IPS-11a (cell line): ENCODE data around the gene C6orf62.
A peak's percentile ranks its signal among the peaks of the same experiment; 100 is the strongest.
"Not testable (repeated sequence)": the region's sequence is repeated elsewhere in the genome, so short reads cannot be mapped to it uniquely, and the experiment has no call there.

ENCODE experiments used
- H3K4me3 ChIP-seq: one replicate; pipeline ENCODE4 v1.5.1; 2013; ENCODE audit warnings: low read depth, low read length, control low read depth

Gene C6orf62

DNA sequence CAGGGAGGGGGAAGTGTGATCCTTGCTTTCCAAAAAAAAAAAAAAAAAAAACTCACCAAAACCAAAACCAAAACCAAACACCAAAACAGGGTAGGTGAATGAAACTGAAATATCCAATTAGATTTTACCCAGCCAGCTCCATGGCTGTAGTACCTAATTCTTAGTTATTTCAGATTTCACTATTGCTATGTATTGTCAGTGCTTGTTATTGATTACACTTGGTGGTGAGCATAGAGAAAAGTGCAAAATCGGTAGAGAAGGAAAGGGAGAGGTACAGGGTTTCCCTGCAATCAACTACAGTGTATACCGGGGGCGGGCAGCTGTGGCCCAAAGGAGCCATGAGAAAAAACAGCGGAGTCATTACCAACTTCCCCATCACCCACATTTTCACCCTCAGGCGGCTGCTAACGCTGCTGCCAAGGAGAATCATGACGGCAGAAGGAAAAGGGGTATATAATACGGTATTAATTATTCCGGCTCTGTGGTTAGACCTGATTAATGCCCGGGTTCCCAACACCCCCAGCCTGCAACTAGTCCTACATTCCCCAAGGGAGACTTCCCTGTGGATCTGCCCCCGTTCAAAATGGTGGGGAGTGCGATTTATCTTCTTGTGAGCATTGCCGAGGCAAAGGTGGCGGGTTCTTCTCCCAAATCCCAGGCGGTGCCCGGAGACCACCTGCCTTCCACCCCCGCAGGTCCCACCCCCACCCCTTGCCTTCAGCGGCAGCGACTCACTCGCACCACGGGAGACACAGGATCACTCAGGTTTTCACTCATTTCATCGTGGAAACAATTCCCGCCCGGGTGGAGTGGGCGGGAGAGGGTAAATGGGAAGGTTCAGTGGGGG lies at the start of gene C6orf62:
Gene C6orf62 (minus strand): TSS at position 30 of the 847 bp plus-strand sequence. CDS start 486 bp downstream, outside the sequence.
- H3K4me3 ChIP-seq, result peak within 1 kb of the TSS; percentile 92

DNA sequence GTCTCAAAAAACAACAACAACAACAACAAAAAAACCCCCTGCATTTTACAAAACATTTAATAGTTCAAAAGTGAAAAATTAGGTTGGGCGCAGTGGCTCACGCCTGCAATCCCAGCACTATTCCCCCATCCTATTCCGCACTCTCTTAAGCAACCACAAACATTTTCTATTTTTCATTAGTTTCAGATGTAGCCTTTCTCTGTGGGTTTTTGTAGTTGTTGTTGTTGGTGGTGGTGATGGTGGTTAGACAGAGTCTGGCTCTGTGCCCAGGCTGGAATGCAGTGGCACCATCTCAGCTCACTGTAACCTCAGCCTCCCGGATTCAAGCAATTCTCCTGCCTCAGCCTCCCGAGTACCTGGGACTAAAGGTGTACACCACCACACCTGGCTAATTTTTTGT lies 49.4 kb upstream of the C6orf62 start:
- no peak overlapping the region for H3K4me3 ChIP-seq

DNA sequence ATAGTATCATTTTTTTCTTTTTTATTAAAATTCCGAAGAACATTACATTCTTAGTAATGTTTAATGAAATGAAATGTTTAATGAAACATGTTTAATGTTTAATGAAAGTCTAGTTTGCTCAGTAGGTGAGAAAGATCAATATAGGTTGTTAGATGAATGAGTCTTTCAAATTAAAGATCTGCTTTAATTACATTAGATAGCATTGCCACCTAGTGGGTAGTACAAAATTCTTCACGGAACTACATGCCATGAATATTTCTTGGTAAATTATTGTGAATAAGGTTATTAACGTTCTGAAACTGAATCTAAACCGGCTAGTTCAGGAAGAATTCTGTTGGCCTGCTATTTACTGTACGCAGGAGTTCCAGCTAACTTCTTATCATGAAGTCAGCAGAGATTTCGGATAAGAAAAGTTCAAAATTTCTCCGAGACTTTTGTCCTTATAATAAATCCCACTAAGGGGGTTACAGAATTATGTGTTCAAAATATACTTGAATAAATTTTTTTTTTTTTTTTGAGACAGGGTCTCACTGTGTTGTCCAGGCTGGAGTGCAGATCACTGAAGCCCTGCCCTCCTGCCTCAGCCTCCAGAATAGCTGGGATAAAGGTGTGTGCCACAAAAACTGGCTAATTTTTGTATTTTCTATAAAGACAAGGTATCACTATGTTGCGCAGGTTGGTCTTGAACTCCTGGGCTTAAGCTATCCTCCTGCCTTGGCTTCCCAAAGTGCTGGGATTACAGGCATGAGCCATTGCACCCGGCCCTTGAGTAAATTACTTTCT lies 47.9 kb upstream of the C6orf62 start:
- H3K4me3 ChIP-seq, result no peak overlapping the region

DNA sequence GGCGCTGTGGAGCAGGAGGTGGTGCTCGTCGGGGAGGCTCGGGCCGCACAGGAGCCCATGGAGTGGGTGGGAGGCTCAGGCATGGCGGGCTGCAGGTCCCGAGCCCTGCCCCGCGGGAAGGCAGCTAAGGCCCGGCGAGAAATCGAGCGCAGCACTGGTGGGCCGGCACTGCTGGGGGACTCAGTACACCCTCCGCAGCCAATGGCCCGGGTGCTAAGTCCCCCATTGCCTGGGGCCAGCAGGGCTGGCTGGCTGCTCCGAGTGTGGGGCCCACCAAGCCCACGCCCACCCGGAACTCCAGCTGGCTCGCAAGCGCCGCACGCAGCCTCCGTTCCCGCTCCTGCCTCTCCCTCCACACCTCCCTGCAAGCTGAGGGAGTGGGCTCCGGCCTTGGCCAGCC lies 47.0 kb upstream of the C6orf62 start:
- H3K4me3 ChIP-seq, result not testable (repeated sequence)

- H3K4me3 ChIP-seq, result not testable (repeated sequence)
These were observed 46.2 kb upstream of the C6orf62 start for GRCh38 chr6:24764833-24765828.

GRCh38 chr6:24763578-24763977 lies 44.6 kb upstream of the C6orf62 start:
- H3K4me3 ChIP-seq, result no peak overlapping the region

DNA sequence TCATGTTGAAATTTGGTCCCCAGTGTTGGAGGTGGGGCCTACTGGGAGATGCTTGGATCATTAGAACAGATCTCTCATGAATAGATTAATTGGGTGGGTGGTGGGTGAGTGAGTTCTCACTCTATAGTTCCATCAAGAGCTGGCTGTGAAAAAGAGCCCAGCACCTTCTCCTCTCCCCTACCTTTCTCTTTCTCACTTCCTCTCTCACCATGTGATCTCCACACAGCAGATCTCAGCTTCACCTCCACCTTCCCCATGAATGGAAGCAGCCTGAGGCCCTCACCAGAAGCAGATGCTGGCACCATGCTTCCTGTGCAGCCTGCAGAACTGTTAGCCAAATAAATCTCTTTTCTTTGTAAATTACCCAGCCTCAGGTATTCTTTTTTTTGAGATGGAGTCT lies 42.9 kb upstream of the C6orf62 start:
- no peak overlapping the region for H3K4me3 ChIP-seq

DNA sequence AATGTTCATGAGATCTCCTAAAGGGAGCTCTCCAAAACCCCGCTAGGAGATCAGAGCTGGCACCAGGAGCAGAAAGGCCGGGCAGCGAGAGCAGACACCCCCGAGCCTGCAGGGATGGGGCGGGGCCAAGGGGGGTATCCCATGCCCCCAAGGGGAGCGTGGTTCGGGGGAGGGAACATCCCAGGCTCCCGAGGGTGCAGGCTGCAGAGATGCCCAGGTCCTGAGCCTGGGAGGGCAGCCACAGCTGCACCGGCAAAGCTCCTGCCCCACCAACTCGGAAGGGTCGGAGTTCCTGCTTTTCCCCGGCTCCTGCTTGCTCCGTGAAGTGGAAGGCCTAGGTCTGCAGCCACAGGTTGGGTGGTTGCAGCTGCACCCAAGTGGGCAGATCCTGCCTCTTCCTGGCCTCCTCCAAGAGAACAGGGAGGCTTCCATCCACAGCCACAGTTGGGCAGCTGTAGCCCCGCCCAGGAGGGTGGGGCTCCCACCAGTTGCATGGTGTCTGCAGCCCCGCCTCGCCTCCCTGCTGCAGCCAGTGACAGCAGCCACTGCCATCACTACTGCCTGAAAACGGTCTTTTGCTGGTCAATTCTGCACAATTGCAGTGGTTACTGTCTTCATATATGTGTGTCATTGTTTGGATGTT lies 42.4 kb upstream of the C6orf62 start:
- H3K4me3 ChIP-seq, result no peak overlapping the region

GRCh38 chr6:24760210-24760609 lies 41.3 kb upstream of the C6orf62 start:
- H3K4me3 ChIP-seq, result no peak overlapping the region

DNA sequence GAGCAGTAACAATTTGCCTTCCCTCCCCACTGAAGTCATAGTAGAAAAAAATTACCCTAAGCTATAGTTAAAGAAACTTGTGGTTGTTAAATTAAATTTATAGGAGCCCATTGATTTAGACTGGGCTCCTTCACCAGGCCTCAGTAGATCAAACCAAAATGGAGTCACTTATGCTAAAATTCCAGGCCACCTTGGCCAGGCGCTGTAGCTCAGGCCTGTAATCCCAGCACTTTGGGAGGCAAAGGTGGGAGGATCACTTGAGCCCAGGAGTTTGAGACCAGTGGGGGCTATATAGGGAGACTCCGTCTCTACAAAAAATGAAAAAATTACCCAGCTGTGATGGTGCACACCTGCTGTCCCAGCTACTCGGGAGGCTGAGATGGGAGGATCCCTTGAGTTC lies 40.8 kb upstream of the C6orf62 start:
- no peak overlapping the region for H3K4me3 ChIP-seq

DNA sequence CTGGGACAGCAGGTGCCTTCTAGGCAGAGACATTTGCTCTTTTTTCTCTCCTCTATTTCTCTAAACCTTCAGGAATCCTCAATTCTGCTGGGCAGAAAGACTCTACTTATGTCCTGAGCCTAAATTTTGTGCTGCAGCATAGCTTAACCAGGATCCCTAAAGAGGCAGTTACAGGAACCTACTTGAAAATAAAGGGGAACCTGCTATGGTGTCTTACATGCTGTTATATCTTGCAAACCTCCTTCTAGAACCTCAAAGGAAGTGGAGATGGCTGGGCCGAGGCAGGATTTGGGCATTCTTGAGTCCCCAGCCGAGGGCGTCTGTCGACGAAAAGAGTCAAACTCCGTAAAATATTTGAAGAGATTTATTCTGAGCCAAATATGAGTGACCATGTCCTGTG lies 38.7 kb upstream of the C6orf62 start:
- H3K4me3 ChIP-seq, result no peak overlapping the region

- H3K4me3 ChIP-seq, result no peak overlapping the region
These were observed 36.3 kb upstream of the C6orf62 start for GRCh38 chr6:24755279-24755678.

- not testable (repeated sequence) for H3K4me3 ChIP-seq
These were observed 35.4 kb upstream of the C6orf62 start for GRCh38 chr6:24754378-24754777.

DNA sequence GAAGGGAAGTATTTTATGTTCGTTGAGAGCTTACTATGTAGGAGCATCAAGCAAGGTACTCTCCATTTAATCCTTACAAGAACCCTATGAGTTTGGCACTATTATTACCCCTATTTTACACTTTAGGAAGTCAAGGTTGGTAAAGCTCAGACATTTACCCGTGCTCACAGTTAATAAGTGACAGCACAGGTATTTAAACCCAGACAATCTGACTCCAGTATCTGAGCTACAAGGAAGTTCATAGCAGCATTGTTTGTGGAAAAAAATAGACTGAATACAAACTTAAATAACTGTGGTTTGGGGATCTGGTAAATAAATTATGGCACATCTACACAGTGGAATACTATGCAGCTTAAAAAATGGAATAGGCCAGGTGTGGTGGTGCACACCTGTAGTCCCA lies 34.6 kb upstream of the C6orf62 start:
- H3K4me3 ChIP-seq, result no peak overlapping the region

GRCh38 chr6:24752917-24753492 lies 34.1 kb upstream of the C6orf62 start:
- no peak overlapping the region for H3K4me3 ChIP-seq

DNA sequence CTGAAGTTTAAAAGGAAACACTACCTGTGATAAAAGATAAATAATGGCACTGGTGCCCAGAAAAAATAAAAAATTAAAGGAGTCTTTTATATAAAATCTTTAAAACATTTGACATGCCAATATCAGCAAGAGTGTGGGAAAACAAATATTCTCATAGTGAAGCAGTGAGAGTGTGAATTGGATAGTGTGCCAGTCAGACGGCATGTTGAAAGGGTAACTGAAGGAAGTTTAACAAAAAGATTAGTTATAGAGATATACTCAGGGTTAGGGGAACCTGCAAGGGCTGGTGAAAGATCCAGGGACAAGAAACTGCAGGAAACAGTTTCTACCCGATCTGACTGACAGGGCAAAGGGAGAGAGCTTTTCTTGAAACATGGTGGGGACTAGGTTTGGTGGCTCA lies 33.5 kb upstream of the C6orf62 start:
- no peak overlapping the region for H3K4me3 ChIP-seq

DNA sequence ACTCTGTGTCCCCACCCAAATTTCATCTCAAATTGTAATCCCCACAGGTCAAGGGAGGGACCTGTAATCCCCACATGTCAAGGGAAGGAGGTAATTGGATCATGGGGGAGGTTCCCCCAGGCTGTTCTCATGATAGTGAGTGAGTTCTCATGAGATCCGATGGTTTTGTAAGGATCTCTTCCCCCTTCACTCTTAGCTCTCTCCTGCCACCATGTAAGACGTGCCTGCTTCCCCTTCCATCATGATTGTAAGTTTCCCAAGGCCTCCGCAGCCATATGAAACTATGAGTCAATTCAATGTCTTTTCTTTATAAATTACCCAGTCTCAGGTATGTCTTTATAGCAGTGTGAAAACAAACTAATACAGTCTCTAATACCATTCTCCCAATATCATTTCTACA lies 31.9 kb upstream of the C6orf62 start:
- H3K4me3 ChIP-seq, result not testable (repeated sequence)

DNA sequence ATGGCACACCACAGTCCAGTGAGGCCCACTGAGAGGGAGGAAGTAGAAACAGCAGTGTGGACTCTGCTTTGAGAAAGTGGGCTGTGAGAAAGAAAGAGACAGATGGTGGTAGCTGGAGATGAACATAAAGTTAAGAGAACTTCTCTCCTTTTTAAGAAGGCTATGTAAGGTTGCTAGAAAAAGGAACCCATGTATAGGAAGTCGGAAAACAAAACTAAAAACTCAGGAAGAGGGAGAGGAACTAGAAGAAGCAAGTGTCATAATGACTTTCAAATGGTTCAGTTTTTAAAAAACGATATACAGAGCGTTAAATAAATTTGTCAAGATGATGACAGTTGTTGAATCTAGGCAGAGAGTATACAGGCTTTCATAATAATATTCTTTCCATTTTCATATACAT lies 30.3 kb upstream of the C6orf62 start:
- H3K4me3 ChIP-seq, result no peak overlapping the region

- no peak overlapping the region for H3K4me3 ChIP-seq
These were observed 26.0 kb upstream of the C6orf62 start for GRCh38 chr6:24744911-24745310.

DNA sequence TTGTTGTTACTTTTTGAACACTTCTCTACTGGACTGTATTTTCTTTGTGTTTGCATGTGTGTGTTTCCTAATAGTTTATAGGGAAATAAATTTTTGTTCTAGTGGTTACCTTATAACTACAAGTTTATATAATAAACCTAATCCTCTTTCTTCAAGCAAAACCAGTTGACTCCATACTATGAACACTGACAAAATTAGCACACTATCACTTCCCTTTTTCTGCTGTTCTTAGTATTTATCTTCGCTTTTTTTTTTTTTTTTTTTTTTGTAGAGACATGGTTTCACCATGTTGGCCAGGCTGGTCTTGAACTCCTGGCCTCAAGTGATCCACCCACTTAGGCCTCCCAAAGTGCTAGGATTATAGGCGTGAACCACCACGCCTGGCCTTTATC lies 25.0 kb upstream of the C6orf62 start:
- no peak overlapping the region for H3K4me3 ChIP-seq
